Measurements from ENCODE around the gene ADD1.

The ADD1 gene, protein sequence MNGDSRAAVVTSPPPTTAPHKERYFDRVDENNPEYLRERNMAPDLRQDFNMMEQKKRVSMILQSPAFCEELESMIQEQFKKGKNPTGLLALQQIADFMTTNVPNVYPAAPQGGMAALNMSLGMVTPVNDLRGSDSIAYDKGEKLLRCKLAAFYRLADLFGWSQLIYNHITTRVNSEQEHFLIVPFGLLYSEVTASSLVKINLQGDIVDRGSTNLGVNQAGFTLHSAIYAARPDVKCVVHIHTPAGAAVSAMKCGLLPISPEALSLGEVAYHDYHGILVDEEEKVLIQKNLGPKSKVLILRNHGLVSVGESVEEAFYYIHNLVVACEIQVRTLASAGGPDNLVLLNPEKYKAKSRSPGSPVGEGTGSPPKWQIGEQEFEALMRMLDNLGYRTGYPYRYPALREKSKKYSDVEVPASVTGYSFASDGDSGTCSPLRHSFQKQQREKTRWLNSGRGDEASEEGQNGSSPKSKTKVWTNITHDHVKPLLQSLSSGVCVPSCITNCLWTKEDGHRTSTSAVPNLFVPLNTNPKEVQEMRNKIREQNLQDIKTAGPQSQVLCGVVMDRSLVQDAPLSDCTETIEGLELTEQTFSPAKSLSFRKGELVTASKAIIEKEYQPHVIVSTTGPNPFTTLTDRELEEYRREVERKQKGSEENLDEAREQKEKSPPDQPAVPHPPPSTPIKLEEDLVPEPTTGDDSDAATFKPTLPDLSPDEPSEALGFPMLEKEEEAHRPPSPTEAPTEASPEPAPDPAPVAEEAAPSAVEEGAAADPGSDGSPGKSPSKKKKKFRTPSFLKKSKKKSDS

DNA sequence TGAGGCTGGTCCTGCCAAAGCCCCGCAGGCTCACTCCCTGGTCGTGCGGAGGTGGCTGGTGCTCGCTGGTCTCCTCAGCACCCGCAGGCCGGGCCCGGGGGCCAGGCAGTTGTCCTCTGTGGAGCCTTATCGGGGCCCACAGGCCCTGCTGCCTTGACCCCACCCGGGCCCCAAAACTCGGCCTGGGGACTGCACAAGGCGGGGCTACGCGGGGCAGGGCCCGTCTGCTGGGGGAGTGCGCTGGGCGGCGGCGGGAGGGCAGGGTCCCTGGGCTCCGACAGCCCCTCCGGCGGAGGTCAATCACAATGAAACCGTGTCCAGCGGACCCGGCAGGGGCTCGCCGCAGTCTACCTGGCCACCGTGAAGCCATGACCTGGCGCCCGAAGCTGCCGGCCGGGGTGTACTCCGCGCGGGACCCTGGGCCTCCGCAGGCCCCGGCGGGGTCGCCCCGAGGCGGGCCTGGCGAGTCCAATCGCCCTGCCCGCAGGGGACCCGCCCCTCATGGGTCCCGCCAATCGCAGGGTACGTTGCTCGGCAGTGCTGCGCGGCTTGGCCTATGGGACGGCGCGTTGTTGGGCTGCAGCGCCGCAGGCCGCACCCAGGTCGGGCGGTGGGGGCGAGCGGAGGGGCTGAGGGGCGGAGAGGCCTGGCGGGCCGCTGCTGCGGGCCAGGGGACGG lies at the start of gene ADD1:
TSS of gene ADD1 (plus strand) at position 582 of the 678 bp plus-strand sequence. CDS start 32,072 bp downstream, outside the sequence.
- in situ Hi-C loops (cut with MboI; ENCODE audit: low pct_unique_long_range_greater_than_20kb, low sequenced_read_pairs) = no loop called here
- peak; percentile 98 for DNase-seq

DNA sequence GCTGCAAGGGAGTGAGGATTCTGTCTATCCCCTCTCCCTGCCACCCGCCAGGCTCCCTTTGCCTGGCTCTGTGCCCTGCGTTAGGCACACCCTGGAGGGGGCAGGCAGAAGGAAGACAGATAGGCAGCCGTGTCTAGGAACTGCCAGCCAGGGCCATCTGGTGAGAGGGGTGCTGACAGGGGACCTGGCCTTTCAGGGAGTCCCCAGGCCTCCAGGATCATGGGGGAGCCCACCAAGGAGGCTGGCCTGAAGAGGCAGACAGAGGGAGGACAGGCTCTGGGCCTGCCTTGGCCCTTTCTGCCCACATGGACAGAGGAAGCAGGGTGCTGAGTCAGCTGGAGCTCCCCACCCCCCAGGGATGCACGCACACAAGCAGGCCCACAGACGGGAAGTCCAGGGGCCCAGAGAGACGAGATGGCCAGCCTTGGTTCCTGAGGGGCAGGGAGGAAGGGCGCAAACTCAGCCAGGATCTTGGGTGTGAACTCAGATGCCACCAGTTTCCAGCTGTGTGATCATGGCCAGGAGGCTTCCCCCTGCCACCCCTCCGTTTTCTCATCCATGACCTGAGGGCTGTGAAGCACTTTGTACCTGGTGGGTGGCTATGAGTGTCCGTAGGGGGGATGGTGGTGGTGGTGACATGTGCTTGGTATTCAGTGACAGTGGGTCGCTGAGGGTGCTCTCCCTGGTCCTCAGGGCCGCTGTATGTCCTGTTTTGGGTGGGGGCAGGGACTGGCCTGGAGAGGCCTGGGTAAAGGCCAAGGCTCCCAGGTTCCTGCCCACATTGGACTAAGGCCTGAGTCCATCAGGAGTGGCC lies 49.0 kb upstream of the ADD1 start:
- in situ Hi-C loops (cut with MboI; ENCODE audit: low pct_unique_long_range_greater_than_20kb, low sequenced_read_pairs) = no loop called here
- DNase-seq = no peak

DNA sequence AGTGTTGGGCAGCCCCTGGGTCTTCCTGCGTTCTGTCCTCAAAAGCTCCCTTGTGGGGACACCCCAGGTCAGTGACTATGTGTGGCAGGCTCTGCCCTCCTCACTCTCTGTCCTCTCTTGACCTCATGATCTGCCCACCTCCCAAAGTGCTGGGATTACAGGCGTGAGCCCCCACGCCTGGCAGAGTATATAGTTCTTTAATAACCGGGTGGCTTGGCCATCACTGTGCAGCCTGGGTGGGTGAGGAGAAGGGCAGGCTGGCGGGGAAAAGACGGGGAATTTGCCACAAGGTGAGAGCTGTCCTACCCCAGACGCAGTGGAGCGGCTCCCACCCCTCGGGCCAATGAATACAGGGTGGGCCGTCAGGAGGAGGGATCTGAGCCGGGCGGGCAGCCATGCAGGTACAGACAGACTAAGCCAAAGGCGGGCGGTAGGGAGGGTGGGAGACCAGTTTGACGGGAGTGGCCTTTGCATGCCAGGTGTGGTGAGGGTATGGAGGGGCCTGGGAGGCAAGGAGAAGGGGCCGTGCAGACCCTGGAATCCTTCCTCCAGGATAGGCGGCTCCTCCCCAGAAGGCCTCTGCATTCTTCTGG lies 48.2 kb upstream of the ADD1 start:
- DNase-seq = no peak
- in situ Hi-C loops (cut with MboI; ENCODE audit: low pct_unique_long_range_greater_than_20kb, low sequenced_read_pairs) = no loop called here

DNA sequence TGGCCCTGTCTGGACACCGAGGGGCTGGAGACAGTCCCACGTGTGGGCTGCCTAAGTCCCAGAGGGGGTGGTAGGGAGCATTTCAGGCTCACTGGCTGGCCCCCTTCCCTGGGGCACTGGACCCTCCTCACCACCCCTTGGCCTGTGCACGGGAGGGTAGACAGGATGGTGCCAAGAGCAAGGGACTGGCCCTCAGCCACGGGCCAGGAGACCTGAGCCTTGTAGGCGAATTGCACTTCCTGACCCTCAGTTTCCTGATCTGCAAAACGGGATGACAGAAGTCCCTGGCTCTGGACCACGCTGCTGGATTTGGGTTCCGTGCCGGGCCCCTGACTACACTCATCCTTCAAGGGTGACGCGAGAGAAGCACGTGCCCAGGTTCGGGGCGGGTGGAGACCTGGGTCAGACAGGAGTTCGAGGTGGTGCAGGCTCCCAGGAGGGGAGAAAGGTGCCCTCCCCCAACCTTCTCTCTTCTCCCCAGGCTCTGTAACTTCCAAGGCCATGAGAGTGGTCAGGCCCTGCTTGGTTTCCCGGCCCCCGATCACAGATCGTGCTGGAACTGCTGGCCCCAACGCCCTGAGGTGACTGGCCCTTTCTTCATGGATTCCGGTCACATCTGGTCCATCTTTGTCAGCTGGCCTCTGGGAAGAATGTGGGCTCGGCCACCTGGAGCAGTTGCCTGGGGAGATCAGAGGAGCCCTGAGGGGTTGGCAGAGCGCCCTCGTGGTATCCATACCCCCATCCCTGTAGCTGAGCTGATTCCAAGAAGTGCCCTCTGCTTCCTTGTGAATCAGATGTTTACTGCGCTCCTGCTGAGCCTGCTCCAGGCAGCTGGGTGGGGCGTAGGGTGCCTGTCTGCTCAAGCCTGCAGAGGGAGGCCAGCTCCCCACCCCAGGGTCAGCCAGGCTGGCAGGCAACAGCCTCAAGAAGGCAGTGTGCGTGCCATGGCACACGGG lies 47.5 kb upstream of the ADD1 start:
- in situ Hi-C loops (cut with MboI; ENCODE audit: low pct_unique_long_range_greater_than_20kb, low sequenced_read_pairs) = no loop called here
- DNase-seq = no peak

DNA sequence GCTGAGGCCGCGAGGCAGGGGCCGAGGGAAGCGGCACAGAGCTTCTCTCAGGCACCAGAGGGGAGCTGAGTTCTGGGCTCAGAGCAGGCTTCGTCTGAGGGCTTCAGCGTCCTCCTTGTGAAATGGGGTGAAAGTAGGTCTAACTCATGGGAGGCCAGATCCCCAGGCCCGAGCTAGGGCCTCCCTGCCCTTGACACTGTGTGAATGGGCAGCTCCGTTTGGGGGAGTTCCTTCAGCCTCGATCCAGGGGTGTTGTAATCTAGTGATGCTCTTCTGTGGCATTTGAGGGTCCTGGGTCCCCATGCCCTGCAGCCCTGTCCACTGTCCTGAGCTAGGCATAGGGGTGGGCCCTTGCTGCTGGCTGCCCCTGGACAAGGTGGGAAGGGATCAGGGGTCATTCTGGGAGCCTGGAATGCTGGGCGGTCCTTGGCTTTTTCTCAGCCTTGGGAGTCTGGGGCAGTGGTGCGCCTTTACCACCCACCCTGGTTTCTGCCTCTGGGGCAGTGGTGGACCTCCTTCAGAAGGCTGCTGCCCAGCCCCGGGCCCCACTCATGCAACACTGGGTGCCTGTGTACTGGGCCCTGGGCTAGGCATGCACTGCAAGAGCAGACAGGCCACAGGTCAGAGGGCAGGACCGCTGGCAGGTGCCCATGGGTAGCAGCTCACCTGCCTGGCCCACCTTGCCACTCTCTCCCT lies 46.6 kb upstream of the ADD1 start:
- no peak for DNase-seq
- in situ Hi-C loops (cut with MboI; ENCODE audit: low pct_unique_long_range_greater_than_20kb, low sequenced_read_pairs) = no loop called here

DNA sequence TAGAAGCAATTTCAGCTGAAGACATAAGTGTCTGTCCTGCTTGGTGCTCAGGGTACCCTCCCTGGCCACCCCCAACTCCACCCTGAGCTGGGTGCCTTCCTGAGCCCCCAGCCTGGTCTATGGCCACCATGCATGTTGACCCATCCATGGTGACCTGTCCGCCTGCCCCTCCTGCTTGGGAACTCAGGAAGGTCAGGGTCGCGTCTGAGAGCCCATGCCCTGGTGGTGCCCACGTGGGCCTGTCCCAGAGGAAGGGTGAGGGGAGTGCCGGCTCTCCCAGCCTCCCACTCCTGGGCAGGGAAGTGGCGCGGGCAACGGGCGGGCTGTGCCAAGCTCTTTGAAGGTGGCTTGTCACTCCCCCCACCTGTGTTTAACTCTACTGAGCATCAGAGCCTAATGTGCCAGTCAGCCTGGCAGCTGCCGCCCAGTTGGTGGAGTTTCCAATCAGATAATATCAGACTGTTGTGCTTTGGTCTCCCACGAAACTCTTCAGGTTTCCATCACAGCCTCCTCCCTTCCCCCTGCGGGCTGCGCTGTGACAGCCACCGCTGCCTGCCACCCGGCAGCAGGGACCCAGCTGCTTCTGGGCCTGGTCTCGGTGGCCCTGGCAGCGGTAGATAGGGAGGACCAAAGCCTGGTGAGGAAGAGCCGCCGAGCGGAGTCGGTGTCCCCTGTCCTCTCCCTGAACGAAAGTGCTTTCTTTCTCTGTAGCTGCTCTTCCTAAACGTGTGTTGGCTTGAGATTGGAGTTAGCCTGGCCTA lies 45.9 kb upstream of the ADD1 start:
- in situ Hi-C loops (cut with MboI; ENCODE audit: low pct_unique_long_range_greater_than_20kb, low sequenced_read_pairs) = no loop called here
- DNase-seq = no peak

DNA sequence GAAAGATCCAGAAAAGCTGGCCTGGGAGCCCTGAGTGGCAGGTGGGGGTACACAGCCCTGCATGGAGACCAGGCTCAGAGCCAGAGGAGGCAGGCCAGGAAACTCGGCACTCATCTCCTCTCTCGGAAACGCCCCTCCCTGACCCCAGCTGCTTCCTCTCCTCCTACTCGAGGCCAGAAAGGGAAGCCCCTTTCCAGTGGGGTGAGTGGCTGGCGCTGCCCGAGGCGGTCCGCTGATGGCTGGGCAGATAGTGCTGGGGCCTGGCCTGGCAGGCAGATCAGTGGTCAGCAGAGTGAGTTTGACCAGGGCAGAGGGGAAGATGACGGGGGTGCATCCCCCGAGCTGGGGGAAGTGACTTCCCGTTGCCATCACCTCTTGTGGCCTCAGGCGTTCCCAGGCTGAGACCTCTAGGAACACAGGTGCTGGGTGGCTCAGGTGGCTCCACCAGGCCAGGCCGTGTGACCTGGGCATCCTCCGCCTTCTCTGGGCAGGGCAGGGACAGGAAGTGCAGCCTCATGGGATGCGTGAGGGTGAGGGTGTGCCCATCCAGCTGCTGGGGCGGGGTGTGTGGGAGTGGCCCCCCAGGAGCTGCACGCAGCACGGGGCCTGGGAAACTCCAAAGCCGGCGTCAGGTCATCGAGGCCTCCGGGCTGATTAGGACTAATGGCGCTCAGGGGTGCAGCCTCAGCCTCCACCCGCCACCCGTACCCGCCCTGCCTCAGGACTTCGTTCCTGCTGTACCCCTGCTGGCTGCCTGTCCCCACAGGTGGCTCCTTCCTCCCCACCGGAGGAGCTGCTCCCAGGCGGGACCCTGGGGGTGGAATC lies 45.0 kb upstream of the ADD1 start:
- in situ Hi-C loops (cut with MboI; ENCODE audit: low pct_unique_long_range_greater_than_20kb, low sequenced_read_pairs) = no loop called here
- peak; percentile 83 for DNase-seq

DNA sequence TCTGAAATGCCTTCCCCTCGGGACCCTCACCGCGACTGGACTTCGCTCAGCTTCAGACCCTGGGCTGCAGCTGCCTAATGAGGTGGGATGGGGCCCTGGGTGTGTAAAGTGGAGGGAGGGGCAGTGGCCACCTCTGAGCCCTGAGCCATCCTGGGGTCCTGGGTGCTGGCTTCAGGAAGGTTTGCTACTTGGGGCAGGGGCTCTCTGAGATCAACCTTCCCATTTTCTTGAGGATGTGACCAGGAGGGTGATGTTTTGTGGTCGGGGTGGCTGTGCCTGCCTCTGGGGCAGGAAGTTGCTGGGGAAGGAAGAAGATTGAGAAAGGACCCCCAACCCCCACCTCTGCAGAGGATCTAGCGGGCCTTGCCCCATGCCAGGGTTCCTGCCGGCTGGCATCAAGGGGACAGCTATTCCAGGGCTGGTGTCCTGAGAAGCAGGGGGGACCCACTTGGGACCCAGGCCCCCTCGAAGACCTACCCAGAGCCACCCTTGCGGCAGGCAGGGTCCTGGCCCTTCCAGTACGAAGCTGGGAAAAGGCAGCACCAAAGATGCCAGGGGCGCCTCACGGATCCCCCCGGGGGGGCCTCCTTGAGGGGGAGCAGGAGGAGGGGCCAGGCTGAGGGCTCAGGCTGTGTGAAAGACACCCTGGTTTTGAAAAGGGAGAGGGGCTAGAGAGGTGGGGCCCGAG lies 44.3 kb upstream of the ADD1 start:
- in situ Hi-C loops (cut with MboI; ENCODE audit: low pct_unique_long_range_greater_than_20kb, low sequenced_read_pairs) = no loop called here
- DNase-seq = no peak

DNA sequence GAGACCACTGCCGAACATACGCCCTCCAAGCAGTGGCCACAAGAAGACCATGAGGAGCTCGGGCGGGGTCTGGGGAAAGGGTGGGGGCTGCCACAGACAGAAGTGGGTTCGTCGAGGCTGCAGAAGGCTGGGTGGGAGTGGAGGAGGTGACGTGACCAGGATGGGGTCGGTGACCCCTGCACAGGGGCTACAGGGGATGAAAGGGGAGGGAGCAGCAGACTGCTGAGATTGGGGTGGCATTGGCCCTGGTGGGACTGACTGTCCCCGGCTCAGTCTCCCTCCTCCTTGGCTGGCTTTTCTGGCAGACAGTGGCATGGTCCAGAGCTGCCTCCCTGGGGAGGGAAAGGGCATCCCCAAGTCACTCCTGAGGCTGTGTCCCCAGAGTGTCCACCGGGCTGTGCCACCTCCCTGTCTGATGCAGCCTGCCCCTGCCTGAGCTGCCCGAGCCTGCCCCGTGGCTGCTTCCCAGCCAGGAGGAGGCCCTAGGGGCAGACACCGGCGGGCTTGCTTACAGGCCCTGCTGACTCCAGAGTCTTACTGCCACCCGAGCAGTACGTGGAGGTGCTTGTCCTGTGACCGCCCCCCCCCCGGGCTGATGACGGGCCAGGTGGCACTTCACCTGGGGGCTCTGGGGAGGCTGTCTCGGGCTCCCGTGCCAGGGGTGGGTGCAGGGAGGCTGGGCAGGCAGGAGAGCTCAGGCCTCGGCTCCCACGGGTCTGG lies 43.5 kb upstream of the ADD1 start:
- no peak for DNase-seq

DNA sequence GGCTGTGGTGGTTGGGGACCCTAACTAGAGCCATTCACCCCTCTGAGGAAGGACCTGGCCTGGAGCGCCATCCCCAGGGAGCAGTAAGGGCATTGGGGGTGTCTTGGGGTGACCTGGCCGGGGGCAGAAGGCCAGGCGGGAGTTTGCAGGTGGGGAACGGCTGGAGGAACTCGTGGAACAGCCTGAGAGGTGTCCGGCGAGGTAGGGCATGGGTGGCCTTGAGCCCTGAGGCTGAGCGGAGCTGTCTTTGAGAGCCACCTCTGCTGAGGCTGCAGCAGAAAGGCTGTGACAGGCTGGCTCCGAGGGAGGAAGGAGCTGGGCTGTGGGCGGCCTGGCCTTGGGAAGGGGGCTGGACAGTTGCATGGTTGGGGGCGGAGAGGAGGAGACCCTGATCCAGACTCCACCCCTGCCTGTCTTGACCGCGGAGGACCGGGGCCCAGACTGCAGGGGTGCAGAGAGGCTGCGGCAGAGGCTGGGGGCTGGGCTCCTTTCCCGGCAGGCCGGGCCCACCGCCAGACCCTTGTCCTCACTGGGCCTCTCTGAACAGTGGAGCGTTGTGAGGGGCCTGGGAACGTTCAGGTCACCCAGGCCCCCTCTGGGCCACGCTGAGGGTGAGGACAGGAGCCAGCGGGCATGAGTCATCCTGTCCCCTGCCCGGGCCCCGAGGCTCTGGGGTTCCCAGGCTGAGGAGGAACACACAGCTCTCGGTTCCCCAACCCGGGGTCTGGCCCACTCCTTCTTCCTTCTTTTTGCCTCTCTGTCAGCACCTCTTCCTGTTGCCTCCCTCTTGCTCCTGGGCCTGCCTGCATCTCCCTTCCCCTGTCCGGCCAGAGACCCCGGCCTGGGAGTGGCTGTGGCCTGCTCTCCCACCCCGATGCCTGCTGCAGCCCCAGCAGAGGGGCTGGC lies 42.7 kb upstream of the ADD1 start:
- peak; percentile 86 for DNase-seq
- in situ Hi-C loops (cut with MboI; ENCODE audit: low pct_unique_long_range_greater_than_20kb, low sequenced_read_pairs) = no loop called here

More for the DNA sequence above, 43.5 kb upstream of the ADD1 start:
- in situ Hi-C loops (cut with MboI; ENCODE audit: low pct_unique_long_range_greater_than_20kb, low sequenced_read_pairs) = no loop called here

DNA sequence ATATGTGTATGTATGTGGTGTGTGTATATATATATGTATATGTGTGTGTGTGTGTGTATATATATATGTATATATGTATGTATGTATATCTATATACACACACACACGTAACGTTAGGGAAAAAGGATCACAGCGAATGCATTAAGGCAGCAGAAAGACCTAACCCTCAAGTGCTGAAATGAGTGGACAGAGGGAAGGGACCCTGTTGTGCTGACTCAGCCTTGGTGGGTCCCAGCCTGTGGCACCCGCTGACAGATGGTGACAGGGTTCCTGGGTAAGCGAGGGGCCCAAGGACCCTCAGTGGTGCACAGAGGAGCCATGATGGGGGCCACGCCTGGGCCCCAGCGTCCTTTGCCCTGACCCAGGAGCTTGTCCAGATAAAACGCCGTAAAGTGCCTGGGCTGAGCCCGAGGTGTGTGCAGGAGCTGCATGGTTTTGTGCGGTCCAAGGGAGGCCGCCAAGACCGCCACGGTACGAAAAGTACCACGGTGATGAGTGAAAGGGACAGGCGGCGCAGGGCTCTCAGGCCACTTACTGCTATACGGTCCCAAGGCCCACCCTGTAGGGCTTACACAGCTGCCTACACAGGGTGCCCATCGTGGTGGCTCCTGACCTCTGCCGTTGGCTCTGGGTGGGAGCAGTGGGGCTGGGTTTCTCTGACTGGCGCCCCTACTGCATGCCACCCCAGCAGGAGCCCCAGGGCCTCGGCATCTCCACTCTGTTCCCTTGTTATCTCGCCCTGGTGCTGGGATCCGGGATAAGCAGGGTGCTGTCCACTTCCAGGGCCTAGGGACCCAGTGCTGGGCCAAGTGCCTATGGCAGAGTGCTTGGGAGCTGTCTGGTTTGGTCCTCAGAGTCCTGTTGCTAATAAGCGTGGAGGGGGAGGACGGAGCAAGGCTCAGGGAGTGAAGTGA lies 40.8 kb upstream of the ADD1 start:
- DNase-seq = no peak
- in situ Hi-C loops (cut with MboI; ENCODE audit: low pct_unique_long_range_greater_than_20kb, low sequenced_read_pairs) = no loop called here

DNA sequence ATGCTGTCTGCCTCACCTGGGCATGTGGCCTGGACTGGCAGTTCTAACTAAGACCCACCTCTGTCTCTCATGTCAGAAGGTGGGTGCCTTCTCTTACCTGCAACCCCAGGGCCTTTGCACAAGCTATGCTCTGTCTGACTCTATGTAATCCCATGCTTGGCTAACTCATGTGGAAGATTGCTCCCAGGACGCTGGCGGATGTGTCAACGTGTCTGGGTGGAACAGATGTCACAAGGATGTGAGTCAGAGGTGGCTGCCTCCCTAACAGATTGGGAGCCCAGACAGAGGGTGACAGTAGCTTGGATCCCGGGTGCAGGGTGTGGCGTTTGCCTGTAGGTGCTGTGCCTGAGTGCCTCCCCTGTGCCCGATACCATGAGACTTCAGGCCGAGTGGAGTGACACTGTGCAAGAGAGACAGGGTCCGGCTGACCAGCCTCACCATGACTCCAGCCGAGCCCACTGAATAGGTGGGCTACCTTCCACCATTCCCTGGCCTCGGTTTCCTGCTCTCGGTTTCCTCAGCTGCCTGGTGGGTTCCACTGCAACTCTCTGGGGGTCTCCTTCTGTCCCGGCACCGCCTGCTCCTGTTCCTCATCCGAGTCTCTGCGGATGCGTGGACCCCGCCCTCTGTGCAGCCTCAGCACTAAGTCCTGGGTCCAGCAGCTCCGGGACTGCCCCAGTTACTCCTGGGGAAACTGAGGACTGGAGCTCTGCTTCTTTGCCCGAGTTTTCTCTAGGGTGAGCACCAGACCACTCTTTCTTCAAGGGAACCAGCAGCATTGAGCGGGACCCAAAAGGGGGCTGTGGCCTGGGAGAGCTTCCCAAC lies 39.8 kb upstream of the ADD1 start:
- in situ Hi-C loops (cut with MboI; ENCODE audit: low pct_unique_long_range_greater_than_20kb, low sequenced_read_pairs) = no loop called here
- no peak for DNase-seq

All from KBM-7 (cell line).